ENCODE measurements around the gene RNF212B. TPM values are rescaled to one million over a fixed set of nuclear protein-coding genes. Genes with fewer than 3 reads are reported as not detected.

RNF212B gene
- total and polyA plus RNA-seq, 2 donors (not counting 1 experiment from before 2014, with no cell fraction given), result not detected

- TF ChIP-seq EZH2 (IDR thresholded peaks at IDR 0.05; ENCODE audit: low read length, missing control alignments), result no peak
- TF ChIP-seq CTCF (conservative IDR thresholded peaks at IDR 0.05 in 1 of 2, IDR thresholded peaks at IDR 0.05 in 1 of 2; ENCODE audit: low read depth in 1 of 2, low read length in 2 of 2), result no peak
- no peaks in the 10 kb centered on the region for H3K36me3 ChIP-seq (ENCODE audit: control insufficient read depth, insufficient read depth, low read length)
- H3K27ac ChIP-seq (ENCODE audit: insufficient read depth, low read length), result no peak overlapping the region
- H2AFZ ChIP-seq (ENCODE audit: low read length), result no peak overlapping the region
- H3K79me2 ChIP-seq (ENCODE audit: control insufficient read depth, insufficient read depth, low read length), result no peaks in the 10 kb centered on the region
- no peak overlapping the region for H3K9ac ChIP-seq (ENCODE audit: insufficient read depth, low read length)
- H3K4me2 ChIP-seq (ENCODE audit: extremely low read depth, insufficient read depth, low read length), result no peak overlapping the region
- H3K9me3 ChIP-seq (ENCODE audit: control insufficient read depth, insufficient read depth, low read depth, low read length), result no peaks in the 10 kb centered on the region
- no peaks in the 10 kb centered on the region for H3K4me1 ChIP-seq (ENCODE audit: control insufficient read depth, extremely low read depth, insufficient read depth, low read length)
- no peak overlapping the region for H3K4me3 ChIP-seq (replicated peaks in 1 of 4; ENCODE audit: control extremely low read depth in 1 of 4, insufficient read depth in 1 of 4, low read depth in 3 of 4, low read length in 4 of 4)
- no peak for DNase-seq (ENCODE audit: low read depth in 2 of 2)
- H4K20me1 ChIP-seq (ENCODE audit: control insufficient read depth, extremely low read depth, insufficient read depth, low read length), result no peaks in the 10 kb centered on the region
- H3K27me3 ChIP-seq (ENCODE audit: control insufficient read depth, insufficient read depth, low read length), result no peaks in the 10 kb centered on the region
These were observed 5.3 kb downstream of the RNF212B start for GRCh38 chr14:23243066-23243465.

- no peak for DNase-seq (ENCODE audit: low read depth in 2 of 2)
- TF ChIP-seq EZH2 (IDR thresholded peaks at IDR 0.05; ENCODE audit: low read length, missing control alignments) (no peak), CTCF (conservative IDR thresholded peaks at IDR 0.05 in 1 of 2, IDR thresholded peaks at IDR 0.05 in 1 of 2; ENCODE audit: low read depth in 1 of 2, low read length in 2 of 2) (no peak)
- H3K79me2 ChIP-seq (ENCODE audit: control insufficient read depth, insufficient read depth, low read length), result no peaks in the 10 kb centered on the region
- H3K9ac ChIP-seq (ENCODE audit: insufficient read depth, low read length), result no peak overlapping the region
- no peaks in the 10 kb centered on the region for H4K20me1 ChIP-seq (ENCODE audit: control insufficient read depth, extremely low read depth, insufficient read depth, low read length)
- no peak overlapping the region for H3K27ac ChIP-seq (ENCODE audit: insufficient read depth, low read length)
- H3K4me1 ChIP-seq (ENCODE audit: control insufficient read depth, extremely low read depth, insufficient read depth, low read length), result no peaks in the 10 kb centered on the region
- no peaks in the 10 kb centered on the region for H3K27me3 ChIP-seq (ENCODE audit: control insufficient read depth, insufficient read depth, low read length)
- H3K36me3 ChIP-seq (ENCODE audit: control insufficient read depth, insufficient read depth, low read length), result no peaks in the 10 kb centered on the region
- no peaks in the 10 kb centered on the region for H3K9me3 ChIP-seq (ENCODE audit: control insufficient read depth, insufficient read depth, low read depth, low read length)
- no peak overlapping the region for H3K4me3 ChIP-seq (replicated peaks in 1 of 4; ENCODE audit: control extremely low read depth in 1 of 4, insufficient read depth in 1 of 4, low read depth in 3 of 4, low read length in 4 of 4)
- H2AFZ ChIP-seq (ENCODE audit: low read length), result no peak overlapping the region
- H3K4me2 ChIP-seq (ENCODE audit: extremely low read depth, insufficient read depth, low read length), result no peak overlapping the region
These were observed 7.5 kb downstream of the RNF212B start for GRCh38 chr14:23245282-23245681.

- H4K20me1 ChIP-seq (ENCODE audit: control insufficient read depth, extremely low read depth, insufficient read depth, low read length), result no peaks in the 10 kb centered on the region
- DNase-seq (ENCODE audit: low read depth in 2 of 2), result peak in 1 of 2 donors; percentile 3
- H3K27ac ChIP-seq (ENCODE audit: insufficient read depth, low read length), result no peak overlapping the region
- H2AFZ ChIP-seq (ENCODE audit: low read length), result no peak overlapping the region
- no peak overlapping the region for H3K4me2 ChIP-seq (ENCODE audit: extremely low read depth, insufficient read depth, low read length)
- TF ChIP-seq EZH2 (IDR thresholded peaks at IDR 0.05; ENCODE audit: low read length, missing control alignments) (no peak), CTCF (conservative IDR thresholded peaks at IDR 0.05 in 1 of 2, IDR thresholded peaks at IDR 0.05 in 1 of 2; ENCODE audit: low read depth in 1 of 2, low read length in 2 of 2) (no peak)
- no peaks in the 10 kb centered on the region for H3K9me3 ChIP-seq (ENCODE audit: control insufficient read depth, insufficient read depth, low read depth, low read length)
- no peak overlapping the region for H3K9ac ChIP-seq (ENCODE audit: insufficient read depth, low read length)
- H3K4me3 ChIP-seq (replicated peaks in 1 of 4; ENCODE audit: control extremely low read depth in 1 of 4, insufficient read depth in 1 of 4, low read depth in 3 of 4, low read length in 4 of 4), result no peak overlapping the region
- no peaks in the 10 kb centered on the region for H3K79me2 ChIP-seq (ENCODE audit: control insufficient read depth, insufficient read depth, low read length)
- no peaks in the 10 kb centered on the region for H3K4me1 ChIP-seq (ENCODE audit: control insufficient read depth, extremely low read depth, insufficient read depth, low read length)
- no peaks in the 10 kb centered on the region for H3K27me3 ChIP-seq (ENCODE audit: control insufficient read depth, insufficient read depth, low read length)
- H3K36me3 ChIP-seq (ENCODE audit: control insufficient read depth, insufficient read depth, low read length), result no peaks in the 10 kb centered on the region
These were observed 10.9 kb downstream of the RNF212B start for GRCh38 chr14:23248601-23249000.

All from fibroblast of lung (primary cell).